ENCODE measurements around the gene SORBS2. TPM values are rescaled to one million over a fixed set of nuclear protein-coding genes. Genes with fewer than 3 reads are reported as not detected.
"Not testable (repeated sequence)": the region's sequence is repeated elsewhere in the genome, so short reads cannot be mapped to it uniquely, and the experiment has no call there.

Gene SORBS2
- polyA plus RNA-seq, 3 donors, result 63.0 to 86.9 (median 86.2) TPM

DNA sequence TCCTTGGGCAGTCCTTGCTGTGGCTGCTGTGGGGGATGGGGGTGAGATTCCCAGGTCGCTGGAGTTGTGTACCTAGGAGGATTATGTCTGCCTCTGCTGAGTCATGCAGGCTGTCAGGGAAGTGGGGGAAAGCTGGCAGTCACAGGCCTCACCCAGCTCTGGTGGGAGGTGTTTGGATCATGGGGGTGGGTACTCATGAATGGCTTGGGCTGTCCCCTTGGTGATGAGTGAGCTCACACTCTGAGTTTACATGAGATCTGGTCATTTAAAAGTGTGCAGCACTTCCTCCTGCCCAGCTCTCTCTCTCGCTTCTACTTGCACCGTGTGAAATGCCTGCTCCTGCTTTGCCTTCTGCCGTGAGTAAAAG, 252.1 kb downstream of the SORBS2 start:
- DNase-seq (ENCODE audit: extremely low read depth in 1 of 11, low read depth in 9 of 11, low spot score in 4 of 11), result no peak

DNA sequence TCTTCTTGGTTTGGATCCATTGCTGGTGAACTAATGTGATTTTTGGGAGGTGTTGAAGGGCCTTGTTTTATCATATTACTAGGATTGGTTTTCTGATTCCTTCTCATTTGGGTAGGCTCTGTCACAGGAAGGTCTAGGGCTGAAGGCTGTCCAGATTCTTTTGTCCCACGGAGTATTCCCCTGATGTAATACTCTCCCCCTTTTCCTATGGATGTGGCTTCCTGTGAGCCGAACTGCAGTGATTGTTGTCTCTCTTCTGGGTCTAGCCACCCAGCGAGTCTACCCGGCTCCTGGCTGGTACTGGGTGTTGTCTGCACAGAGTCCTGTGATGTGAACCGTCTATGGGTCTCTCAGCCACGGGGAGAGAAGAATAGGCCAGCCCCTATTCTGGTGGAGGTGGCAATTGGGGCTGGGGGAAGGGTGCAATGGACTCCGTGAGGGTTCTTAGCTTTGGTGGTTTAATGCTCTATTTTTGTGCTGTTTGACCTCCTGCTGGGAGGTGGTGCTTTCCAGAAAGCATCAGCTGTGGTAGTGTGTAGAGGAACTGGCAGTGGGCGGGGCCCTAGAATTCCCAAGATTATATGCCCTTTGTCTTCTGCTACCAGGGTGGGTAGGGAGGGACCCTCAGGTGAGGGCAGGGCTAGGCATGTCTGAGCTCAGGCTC, 252.6 kb downstream of the SORBS2 start:
- DNase-seq (ENCODE audit: extremely low read depth in 1 of 11, low read depth in 9 of 11, low spot score in 4 of 11), result not testable (repeated sequence)

DNA sequence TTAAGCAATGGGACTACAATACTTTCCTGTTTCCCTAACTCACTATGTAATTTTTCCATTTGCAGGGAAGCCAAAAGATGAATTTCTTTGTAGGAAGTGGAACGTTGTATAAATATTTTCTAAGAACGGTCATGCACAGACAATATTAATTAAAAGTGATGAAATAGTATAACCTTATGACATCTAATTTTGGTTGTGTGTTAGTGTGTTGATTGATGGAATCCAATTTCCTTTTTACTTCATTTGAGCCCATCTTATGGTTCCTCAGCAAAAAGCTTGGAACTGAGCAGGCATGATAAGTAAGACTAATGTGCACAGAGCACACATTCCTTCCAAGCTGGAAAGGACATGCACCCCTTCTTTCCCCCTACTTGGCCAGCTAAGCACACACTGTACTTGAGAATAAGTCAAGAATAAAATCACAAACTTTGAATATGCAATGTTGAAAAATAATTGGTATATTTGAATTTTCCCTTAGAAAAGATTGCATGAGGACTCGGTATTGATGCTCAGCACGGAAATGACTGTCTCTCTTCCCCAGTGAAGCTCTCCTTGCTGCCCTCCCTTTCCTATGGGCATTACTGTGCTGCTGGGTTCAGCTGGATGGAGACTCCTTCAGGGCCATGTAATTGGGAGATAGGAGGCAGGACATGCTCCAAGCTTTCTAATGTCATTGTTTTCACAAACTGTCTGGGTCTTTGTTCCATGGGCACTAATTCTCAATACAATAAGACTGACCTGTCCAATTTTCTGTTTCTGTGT, 257.4 kb downstream of the SORBS2 start:
- no peak for DNase-seq (ENCODE audit: extremely low read depth in 1 of 11, low read depth in 9 of 11, low spot score in 4 of 11)

DNA sequence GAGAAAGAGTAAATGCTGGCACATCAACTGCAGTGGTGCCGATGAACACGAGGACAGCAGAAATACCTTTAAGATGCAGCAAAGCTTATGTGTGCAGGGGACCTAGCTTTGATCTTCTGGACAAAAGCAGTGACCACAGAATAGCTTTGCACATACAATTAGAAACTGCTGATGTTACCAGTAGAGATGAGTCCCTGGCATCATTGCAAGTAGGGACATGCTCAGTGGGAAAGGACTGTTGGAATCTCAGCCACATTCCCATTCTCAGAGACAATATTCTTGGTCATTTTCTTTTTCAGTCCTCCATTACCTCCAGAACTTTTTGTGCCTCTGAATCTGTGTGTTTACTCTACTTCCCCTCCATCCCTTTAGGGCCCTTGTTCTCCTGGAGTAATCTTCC, 259.7 kb downstream of the SORBS2 start:
- DNase-seq (ENCODE audit: extremely low read depth in 1 of 11, low read depth in 9 of 11, low spot score in 4 of 11), result no peak

DNA sequence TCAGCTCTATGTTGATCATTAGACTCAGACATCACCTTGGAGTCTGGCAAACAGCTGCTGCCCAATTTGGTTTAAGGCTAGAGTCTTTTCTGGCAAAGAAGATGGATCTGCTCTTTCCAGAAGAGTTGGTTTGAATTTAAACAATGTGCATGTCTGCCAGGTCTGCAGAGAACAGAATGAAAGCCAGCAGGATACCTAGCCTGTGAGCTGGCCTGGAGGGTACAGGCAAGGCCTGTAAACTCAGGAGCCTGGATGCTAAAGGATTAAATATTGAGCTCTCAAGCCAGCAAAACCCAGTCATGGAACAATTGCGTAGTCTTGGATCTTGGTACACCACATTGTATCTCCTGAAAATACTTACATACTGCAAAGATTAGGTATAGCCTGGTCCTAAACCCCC, 261.1 kb downstream of the SORBS2 start:
- no peak for DNase-seq (ENCODE audit: extremely low read depth in 1 of 11, low read depth in 9 of 11, low spot score in 4 of 11)

DNA sequence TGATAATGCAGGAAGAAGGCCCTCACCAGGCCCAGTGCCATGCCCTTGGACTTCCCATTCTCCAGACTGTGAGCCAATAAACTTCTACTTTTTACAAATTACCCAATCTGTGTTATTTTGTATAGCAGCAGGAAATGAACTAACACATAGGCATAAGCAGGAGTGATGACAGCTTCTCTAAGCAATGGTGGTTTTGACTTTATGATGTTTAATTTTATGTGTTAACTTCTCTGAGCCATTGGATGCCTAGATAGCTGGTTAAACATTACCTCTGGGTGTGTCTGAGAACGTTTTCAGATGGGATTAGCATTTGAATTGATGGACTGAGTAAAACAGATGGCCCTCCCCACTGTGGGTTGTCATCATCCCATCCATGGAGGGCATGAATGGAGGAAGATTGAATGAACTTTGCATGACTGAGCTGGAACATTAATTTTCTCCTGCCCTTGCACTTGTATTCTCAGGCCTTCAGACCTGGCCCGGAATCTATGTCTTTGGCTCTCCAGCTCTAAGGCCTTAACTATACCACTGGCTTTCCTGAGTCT, 262.8 kb downstream of the SORBS2 start:
- no peak for DNase-seq (ENCODE audit: extremely low read depth in 1 of 11, low read depth in 9 of 11, low spot score in 4 of 11)

DNA sequence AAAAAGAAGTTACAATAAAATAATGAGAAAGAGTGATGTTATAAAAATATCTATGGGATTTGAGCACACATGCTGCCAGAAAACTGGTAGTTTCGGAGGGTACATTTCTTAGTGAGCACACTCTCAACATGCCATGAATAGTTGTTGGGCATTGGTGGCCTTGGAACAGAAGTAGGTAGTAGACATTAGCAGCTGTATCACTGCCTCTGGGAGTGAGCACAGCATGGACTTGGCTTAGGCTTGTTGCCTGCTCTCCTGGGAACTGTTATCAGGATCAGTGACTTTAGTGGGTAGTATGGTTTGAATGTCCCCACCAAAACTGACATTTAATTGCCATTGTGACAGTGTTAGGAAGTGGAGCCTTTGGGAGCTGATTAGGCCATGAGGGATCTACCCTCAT, 263.4 kb downstream of the SORBS2 start:
- no peak for DNase-seq (ENCODE audit: extremely low read depth in 1 of 11, low read depth in 9 of 11, low spot score in 4 of 11)

DNA sequence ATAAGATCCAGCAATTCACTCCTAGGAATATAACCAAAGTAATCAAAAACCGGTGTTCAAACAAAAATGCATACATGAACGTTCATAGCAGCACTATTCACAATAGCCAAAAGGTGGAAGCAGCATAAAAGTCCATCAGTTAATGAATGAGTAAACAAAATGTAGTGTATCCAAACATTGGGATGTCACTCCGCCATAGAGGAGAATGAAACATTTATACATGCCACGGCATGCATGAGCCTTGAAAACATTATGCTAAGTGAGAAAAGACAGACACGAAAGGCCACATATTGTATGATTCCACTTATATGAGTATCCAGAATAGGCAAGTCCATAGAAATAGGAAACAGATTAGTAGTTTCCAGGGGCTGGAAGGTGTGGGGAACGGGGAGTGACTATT, 265.7 kb downstream of the SORBS2 start:
- no peak for DNase-seq (ENCODE audit: extremely low read depth in 1 of 11, low read depth in 9 of 11, low spot score in 4 of 11)

DNA sequence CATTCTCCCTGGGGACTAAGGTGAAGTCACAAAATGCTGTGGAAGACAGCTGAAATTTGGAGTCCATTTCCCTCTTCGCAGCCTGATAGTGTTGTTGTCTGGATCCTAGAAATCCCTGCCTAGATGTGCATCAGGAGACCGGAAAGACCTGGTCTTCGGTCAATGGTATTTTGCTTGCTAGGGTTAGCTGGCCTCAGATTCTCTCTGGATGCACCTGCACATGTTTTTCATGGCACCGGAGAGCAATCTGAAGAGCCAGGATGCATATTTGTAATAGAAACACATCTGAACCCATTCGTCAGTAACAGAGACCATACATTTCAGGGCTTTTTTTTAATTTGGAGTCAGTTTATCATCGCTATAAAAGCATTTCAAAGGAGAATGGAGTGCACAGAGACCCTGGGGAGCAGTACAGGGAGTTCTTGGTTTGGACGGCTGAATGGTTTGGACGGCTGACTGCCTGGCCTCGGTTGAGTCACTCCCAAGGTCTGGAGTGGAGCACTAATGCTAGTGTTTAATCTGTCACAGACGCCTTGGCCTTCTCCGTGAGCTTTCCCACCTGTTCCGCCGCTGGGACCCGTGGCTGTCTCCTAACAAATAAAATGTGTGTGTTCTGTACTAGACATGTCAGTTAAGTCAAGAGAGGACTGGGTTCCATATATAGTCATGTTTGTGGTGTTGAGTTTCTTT, 269.2 kb downstream of the SORBS2 start:
- peak in 10 of 11 donors; percentile 47 to 79 (median 72) for DNase-seq (ENCODE audit: extremely low read depth in 1 of 11, low read depth in 9 of 11, low spot score in 4 of 11)

DNA sequence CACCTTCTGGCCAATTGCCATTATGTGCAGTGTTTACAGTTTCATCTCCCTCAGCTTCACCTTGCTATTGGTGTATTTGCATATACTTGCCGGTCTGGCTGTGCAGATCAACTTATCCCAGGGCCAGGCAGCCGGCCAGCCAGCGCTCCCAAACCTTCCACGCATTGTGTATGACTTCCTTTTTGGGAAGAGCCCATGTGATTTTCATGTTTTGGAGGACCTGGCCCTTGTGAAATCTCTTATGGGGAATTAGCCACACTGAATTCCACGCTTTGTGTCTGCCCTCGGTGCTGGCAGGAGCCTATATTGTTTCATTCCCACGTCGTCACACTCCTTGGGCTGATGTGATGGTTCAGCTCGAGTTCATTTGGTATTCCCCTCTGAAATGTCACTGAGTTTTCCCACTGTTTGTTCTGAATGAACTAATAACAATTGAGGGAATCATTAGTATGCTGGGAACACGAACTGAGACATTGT, 270.7 kb downstream of the SORBS2 start:
- DNase-seq (ENCODE audit: extremely low read depth in 1 of 11, low read depth in 9 of 11, low spot score in 4 of 11), result no peak

DNA sequence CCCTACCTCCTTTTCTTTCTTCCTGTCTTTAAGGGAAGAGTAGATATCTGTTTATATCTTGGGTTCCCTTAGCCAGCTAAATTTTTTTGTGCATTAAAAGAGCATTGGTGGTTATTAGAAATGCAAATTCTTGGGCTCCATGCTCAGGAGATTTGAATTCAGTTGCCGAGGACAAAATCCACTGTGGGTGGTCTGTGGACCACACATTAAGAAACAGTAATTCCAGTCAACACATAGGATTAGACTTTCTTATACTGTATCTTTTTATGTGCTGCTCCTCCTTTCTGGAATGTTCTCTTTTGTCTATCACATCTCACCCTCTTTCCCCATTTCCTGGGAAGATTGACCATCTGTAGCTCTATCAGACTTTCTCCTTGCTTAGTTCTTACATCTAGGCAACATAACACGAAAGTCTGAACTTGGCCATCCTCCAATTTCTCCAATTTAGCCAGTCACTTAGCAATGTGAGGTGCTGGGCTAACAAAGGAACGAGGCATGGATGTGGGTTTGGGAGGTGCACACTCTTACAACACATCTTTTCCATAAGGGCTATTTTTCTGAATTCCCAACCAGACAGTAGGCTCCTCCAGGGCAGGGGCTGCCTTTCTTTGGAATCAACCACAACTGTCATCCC, 271.4 kb downstream of the SORBS2 start:
- no peak for DNase-seq (ENCODE audit: extremely low read depth in 1 of 11, low read depth in 9 of 11, low spot score in 4 of 11)

DNA sequence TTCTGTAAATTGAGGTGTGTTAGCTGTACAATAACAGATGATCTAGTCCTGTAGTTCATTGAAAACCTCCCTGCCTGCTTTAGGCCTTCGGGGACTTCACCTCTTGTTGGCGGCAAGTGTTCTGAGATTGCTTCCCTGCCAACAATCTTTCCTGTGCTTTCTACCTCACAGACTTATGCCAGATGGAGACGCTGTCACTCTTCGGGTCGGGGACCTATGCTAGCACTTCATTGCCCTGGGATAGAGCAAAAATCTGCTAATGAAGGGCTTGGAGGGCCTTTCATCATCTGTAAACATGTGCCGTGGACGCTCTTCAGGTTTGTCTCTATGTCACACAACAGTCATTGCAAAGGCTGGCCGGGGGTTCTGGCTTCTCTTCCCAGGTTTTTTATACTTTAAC, 272.0 kb downstream of the SORBS2 start:
- DNase-seq (ENCODE audit: extremely low read depth in 1 of 11, low read depth in 9 of 11, low spot score in 4 of 11), result no peak

DNA sequence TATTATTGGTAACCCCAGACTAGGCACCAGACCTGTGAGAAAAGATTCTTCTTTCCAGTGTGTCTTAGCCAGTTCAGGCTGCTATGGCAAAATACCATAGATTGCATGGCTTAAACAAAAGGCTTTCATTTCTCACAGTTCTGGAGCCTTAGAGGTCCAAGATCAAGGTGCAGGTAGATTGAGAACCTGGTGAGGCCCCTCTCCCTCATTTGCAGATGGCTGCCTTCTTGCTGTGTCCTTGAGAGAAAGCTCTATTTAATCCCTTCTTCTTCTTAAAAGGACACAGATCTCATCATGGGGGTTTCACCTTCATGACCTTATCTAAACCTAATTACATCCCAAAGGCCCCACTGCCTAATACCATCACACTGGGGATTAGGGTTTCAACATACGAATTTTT, 273.2 kb downstream of the SORBS2 start:
- no peak for DNase-seq (ENCODE audit: extremely low read depth in 1 of 11, low read depth in 9 of 11, low spot score in 4 of 11)

DNA sequence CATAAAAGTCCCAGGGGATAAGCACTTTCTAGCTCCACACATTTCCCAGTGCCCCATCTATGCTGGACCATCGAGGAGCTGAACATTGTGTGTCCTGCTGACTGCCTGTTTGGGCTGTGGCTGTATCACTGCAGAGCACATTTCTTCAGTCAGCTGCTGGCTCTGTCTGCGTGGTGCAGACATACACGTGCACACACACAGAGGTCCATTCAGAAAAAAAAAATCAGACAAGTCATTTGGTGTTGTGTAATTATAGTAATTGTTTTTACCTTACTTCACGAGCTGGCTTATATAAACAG, 275.6 kb downstream of the SORBS2 start:
- no peak for DNase-seq (ENCODE audit: extremely low read depth in 1 of 11, low read depth in 9 of 11, low spot score in 4 of 11)

DNA sequence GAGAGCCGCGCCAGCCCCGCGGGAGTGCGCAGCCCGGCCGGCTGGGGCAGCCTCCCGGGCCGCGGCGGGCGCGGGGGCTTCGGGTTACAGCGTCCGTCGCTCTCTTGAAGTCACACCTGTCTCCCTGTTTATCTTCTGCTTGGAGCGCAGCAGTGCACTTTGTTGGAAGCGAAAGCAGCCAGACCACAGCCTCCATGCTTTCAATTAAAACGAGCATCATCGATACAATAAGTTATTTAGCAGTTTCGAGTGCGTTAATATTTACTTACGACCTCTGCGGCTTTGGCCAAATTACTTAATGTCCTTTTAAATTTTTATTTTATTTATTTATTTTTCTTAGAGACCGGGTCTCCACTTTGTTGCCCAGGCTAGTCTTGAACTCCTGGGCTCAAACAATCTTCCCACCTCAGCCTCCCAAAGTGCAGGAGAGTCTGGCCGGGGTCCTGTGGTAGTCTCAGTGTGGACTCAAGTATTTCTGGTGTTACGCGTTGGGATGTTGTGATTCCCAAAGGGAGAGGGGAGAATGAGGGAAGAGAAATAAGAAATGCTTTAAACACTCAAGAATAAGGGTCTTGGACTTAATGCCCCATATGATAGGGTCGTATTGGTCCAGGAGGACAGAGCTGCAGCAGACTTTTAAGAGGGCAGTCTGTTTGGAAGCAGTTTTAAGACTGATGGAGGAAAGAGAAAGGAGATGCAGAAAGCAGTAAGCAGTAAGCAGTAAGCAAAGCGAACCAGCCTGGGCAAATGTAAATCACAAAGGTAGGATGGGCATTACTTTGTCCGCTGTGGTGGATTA, 276.2 kb downstream of the SORBS2 start:
- DNase-seq (ENCODE audit: extremely low read depth in 1 of 11, low read depth in 9 of 11, low spot score in 4 of 11), result peak in 3 of 11 donors; percentile 44 to 61 (median 58)
